ENCODE measurements around the gene PDSS1. TPM values are rescaled to one million over a fixed set of nuclear protein-coding genes. Genes with fewer than 3 reads are reported as not detected.

The PDSS1 gene
- total RNA-seq: 9.6 and 10.1 TPM in 2 replicates

GRCh38 chr10:26697163-26697921 is at the start of gene PDSS1:
Gene PDSS1, plus strand, starts transcription at chr10:26697701. Its CDS starts 11 bp downstream, at chr10:26697712.

Other genes with a start within 250 kb of the PDSS1 start
- 31.7 and 31.8 TPM in 2 replicates for gene ABI1, start 163.3 kb downstream of the PDSS1 start, total RNA-seq

Data from bronchus fibroblast of lung (primary cell).